T1000 (cell line): Measurements from ENCODE around the gene ANKAR.
"Not testable (repeated sequence)": the region's sequence is repeated elsewhere in the genome, so short reads cannot be mapped to it uniquely, and the experiment has no call there.

Experiments used
- DNase-seq: peaks from one replicate; lab custom pipeline; 2025; ENCODE audit warnings: mixed read lengths; lab: John Stamatoyannopoulos, UW

The ANKAR gene, protein sequence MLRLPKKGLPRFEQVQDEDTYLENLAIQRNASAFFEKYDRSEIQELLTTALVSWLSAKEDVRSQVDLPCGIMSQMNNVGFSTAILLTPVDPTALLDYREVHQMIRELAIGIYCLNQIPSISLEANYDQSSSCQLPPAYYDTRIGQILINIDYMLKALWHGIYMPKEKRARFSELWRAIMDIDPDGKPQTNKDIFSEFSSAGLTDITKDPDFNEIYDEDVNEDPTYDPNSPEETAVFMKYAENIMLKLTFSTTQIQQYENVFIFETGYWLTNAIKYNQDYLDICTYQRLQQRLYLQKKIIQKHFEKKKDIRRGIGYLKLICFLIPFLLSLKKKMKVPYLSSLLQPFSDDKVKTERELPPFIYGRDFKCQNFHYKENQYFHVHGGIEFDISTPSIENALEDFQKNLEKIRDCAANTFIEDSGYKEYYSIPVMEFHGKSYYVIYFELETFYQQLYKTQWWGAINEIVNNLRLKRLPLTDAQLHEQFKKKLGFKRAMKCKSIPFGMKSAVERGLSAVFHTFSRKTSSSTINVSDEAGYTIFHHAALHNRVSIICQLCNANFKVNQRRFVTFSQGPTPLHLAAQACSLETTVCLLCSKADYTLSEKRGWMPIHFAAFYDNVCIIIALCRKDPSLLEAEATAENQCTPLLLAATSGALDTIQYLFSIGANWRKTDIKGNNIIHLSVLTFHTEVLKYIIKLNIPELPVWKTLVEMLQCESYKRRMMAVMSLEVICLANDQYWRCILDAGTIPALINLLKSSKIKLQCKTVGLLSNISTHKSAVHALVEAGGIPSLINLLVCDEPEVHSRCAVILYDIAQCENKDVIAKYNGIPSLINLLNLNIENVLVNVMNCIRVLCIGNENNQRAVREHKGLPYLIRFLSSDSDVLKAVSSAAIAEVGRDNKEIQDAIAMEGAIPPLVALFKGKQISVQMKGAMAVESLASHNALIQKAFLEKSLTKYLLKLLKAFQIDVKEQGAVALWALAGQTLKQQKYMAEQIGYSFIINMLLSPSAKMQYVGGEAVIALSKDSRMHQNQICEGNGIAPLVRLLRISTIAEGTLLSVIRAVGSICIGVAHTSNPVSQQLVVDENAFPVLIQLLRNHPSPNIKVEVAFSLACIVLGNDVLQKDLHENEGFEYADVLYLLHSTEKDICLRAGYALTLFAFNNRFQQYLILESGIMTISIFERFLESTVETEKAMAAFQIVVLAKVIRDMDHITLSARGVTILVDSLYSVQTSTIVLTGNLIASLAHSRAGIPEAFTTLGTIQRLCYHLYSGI (N-terminal part only)

DNA sequence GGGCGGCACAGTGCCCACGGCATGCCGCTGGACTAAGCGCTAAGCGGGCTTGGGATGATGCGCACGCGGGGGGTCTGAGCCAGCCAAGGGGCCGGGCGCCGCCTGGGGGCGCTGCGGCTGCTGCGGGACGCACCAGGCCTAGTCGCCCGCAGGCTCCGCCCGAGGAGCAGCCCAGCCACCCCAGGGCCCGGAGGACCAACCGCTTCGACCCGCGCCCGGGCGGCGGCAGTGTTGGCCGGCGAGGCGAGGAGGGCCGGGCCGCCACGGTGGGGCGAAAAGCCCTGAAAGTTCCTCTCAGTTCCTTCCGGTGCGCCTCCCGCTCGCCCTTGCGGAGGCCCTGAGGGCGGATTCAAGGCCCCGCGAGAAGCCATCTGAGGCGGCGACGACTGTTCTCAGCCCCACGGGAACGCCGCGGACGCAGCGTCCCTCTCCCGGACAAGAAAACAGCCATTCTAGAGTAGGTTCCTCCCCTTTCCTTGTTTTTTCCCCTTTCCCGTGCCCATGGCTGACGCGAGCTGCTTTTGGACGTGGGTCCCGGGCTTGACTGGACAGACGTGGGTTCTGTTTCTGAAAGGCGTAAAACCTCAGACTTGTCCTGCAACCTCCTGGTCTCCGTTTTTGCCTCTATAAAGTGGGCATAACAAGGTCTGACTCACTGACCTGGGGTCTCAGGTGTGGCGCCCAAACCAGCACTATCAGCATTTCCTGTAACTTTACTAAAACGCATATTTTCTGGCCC lies at the start of gene ANKAR:
TSS of gene ANKAR (plus strand) at position 297 of the 739 bp plus-strand sequence. CDS start 1,821 bp downstream, outside the sequence.
- peak; percentile 83 for DNase-seq

DNA sequence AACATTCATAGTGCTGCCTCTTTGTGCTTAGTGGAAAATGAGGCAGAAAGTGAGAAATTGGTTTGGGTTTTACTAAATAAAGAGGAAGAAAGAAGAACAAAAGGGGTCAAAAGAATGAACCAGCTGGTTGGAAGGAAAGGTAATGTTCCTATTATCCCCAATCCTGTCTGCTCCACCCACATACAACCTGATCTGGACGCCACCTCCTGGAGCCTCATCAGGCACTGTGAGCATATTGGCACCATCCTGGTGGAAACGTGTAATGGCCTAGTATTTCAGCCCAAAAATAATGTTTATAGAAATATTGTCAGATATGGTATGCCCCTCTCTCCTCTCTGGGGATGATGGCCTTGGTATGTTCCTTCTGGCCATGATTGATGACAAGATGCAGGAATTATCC lies 48.8 kb upstream of the ANKAR start:
- DNase-seq, result no peak

DNA sequence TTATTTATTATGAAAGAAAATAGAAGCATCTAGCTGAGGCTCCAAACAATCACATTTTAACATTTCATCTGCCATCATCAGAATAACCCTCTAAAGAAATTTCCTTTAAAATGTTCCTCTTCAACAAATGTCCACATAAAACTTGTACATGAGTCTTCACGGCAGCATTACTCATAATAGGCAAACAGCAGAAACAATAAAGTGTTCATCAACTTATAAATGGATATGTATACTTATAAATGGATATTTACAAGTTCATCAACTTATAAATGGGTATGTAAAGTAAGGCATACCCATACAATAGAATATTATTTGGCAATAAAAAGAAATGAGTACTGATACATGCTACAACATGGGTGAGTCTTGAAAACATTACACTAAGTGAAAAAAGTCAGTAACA lies 46.7 kb upstream of the ANKAR start:
- no peak for DNase-seq

DNA sequence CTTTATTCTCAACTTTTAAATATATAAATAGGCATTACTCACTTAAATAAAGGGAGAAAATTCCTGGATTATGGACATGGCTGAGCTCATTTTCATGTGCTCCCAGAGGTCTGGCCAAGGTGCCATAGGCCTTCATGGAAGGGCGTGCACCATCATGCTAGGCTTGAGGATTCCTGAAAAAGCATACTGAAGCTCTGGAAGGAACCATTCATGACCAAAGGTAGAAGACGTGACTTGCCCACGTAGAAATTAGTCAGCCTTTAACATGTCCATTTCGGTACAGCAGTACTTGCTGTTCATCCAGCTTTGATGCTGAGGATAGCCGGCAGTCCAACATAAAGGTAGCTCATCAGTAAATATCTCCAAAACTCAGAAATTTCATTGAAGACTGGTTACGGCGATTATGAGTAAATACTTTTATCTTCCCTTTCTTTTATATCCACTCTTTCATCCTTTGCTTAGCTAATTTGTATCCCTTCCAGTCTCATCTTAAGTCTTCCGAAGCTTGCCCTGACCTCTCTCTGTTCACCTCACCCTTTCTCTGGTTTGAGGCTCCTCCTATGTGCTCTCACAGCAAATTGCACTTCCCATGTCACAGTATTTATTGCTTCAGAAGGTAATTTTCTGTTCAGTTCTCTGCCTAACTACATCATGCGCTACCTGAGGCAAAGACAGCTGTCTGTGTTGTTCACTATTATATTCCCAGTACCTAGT lies 45.5 kb upstream of the ANKAR start:
- no peak for DNase-seq

- no peak for DNase-seq
Measured at GRCh38 chr2:189629531-189630453, 44.7 kb upstream of the ANKAR start.

GRCh38 chr2:189631849-189632248 lies 42.6 kb upstream of the ANKAR start:
- DNase-seq, result no peak

GRCh38 chr2:189633392-189633811 lies 41.1 kb upstream of the ANKAR start:
- no peak for DNase-seq

- DNase-seq, result no peak
Measured at GRCh38 chr2:189635353-189635752, 39.1 kb upstream of the ANKAR start.

GRCh38 chr2:189638301-189639006 lies 36.0 kb upstream of the ANKAR start:
- DNase-seq, result no peak

DNA sequence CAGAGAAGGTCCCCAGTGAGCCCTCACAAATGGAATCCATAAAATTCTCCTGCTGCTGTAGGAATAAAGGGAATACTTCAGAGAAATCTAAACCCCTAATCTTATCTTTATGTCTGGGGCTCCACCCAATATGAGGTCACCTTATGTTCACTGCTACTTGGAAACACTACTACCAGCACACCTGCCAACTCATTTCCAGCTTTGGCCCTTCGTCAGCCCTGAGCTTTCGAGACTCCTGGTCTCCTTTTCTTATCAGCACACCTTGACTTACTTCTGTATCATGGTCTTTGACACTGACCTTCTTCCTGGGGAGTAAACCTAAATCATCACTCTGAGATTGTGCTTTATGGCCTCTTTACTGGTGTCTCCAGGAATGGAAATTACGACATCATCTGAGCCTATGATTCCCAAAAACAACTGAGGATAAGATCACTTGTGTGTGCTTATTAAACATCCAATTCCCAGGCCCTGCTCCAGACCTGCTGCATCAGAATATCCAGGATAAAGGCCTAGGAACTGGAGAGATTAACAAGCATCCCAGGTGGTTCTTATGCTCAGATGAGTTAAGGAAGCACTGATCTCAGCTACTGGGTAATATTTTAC lies 35.4 kb upstream of the ANKAR start:
- DNase-seq, result no peak

DNA sequence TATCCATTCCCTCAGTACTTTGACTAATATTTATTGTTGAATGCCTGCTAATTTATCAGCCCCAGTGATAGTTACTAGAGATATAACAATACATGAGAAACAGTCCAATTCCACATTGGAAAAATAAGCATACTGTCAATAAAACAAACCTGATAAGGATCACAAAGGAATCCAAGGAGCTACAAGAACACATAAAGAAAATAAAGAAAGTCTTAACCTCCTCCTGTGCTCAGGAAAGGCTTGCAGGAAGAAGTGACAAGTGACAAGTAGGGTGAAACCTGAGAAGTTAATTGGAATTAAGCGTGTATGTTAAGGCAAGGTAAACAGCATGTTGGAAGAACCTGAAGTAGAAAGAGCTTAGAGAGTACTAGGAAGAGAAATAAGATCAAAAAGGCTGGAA lies 33.5 kb upstream of the ANKAR start:
- no peak for DNase-seq

GRCh38 chr2:189641590-189641989 lies 32.9 kb upstream of the ANKAR start:
- DNase-seq, result no peak

DNA sequence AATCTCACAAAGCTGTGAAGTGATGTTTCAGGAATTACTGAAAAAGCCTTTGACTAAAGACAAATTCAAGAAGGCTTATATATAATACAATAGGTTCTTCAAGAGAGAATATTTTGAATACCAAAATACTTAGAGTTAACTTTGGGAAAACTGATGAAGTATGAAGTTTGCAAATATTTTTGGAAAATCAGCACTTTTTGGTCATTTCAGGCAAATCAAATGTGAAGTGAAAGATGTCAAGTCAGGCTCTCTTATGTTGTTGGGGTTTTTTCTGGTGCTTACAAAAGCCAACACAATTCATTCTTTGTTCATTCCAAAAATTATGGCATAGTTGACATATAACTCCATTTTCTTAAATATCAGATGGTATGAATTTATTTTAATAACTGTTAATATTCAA lies 27.9 kb upstream of the ANKAR start:
- no peak for DNase-seq

DNA sequence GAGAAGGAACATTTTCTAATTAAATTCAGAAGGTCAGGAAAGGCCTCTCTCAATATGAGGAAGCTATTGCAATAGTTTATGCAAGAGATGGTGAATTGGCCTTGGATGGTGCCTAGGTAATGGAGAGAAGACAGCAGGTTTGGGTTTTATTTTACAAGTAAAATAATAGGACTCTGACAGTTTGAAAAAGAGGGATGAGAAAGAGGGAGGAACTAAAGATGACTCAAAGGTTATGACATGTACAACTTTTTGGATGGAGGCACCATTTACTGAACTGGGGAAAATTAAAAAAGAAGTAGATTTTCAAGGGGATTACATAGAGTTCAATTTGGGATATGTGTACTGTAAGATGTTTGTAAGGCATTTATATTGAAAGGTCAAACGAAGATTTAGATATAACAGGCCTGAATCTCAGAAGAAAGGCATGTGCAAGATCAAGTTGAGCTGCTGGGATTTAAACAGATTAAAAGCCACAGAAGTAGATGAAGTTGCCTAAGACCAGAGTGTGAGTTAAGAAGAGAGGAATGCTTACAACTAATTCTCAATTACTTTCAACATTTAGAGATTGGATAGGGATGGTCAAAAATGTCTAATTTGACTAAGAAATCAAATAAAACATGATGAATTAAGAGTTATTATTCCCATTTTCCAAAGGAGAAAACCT lies 25.5 kb upstream of the ANKAR start:
- no peak for DNase-seq

DNA sequence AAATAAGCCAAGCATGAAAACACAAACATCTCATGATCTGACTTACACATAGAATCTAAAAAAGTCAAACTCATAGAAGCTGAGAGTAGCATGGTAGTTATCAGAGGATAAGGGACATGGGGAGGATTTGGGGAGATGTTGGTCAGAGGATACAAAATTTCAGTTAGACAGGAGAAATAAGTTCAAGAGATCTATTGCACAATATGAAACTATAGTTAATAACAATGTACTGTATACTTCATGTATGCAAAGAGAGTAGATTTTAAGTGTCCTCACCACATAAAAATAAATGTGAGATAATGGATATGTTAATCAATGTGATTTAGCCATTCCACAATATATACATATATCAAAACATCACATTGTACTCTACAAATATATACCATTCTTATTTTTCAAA lies 23.2 kb upstream of the ANKAR start:
- no peak for DNase-seq

DNA sequence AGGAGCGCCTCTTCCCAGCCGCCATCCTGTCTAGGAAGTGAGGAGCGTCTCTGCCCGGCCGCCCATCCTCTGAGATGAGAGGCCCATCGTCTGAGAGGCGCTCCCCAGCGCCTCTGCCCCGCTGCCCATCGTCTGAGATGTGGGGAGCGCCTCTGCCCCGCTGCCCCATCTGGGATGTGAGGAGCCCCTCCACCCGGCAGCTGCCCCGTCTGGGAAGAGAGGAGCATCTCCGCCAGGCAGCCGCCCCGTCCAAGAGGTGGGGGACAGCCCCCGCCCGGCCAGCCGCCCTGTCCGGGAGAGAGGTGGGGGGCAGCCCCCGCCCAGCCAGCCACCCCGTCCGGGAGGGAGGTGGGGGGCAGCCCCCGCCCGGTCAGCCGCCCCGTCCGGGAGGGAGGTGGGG lies 21.0 kb upstream of the ANKAR start:
- not testable (repeated sequence) for DNase-seq

DNA sequence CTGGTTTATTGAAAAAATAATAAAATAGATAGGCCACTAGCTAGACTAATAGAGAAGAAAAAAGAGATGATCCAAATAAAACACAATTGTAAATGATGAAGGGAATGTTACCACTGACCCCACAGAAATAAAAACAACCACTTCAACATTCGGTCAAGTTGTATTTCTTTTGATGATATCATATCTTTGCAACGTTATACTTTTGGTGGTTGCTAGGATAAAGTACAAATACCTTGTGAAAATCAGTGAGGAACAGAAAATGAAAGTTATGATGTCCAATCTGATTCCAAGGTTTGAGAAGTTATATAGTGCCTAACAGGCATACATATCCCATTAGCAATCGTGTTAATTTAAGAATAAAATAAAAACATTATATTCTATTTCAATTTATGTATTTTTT lies 19.8 kb upstream of the ANKAR start:
- no peak for DNase-seq

DNA sequence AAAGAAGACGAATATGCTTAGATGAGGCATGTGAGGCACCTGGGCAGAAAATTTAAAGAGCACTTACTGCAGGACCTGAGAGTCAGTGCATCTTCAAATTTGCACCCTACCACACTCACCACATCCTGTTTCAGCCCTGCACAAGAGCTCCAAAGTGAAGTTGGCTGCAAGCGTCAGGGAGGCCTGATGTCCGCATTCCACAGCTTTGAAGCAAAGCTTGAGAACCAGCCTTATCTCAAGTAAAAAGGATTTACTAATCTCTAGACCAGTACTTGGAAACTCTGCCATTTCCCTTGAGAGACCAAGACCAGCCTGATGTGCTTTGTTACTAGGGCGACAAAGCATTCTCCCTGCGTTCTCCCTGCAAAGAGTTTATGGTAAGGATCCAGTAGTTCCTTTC lies 16.6 kb upstream of the ANKAR start:
- no peak for DNase-seq
